Measurements from ENCODE around the gene ACLY. TPM values are rescaled to one million over a fixed set of nuclear protein-coding genes. Genes with fewer than 3 reads are reported as not detected.

ACLY gene
- total RNA-seq, 1 experiment from 2014 or later: 279 TPM

DNA sequence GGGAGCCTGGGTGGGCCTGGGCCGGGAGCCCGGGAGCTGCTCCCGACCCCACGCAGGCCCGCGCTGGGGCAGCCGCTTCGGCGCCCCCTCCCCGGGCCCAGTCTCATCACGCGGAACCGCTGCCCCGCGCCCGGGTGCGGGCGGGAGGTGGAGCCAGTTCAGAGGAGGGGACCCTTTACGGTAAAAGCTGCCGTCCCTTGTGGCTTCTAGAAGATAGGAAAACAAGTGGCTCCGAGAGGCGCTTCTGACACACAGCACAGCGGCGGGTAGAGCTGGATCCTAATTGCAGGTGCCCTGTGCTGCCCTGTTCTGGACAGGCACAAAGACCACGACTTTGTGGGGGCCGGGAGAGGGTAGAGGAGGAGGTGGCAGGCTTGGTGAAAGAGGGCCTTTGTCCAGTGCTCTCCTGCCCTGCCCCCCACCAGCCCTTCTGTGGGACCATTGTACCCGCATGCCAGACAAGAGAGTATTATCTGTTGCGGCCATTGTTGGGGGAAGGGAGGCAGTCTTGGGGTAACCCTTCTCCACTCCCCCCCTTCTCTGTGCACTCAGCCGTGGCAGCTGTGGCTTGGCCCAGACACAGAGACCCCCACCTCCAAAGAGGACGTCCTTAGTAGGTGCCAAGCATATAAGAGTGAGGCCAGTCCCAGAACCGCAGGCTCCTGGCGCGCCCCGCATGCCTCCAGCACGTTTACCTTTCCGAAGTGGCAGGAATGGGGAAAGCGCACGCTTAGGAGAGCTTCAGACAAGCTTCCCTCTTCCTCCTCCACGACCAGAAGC lies 48.6 kb upstream of the ACLY start:
- Mint-ChIP-seq H3K4me1 (peaks cover 23 to 31% of the 10 kb centered on the region in 2 experiments), H3K36me3 (ENCODE audit: insufficient read depth in 1 of 3, low read depth in 3 of 3) (peaks cover 16 to 38% (median 33%) of the 10 kb centered on the region in 3 experiments), H3K4me3 (peak overlapping the region; percentile 76 to 80), H3K9me3 (no peaks in the 10 kb centered on the region), H3K27ac (peak overlapping the region in 2 of 3 experiments; percentile 20 to 52; a peak in 1 of 7 replicates), H3K27me3 (ENCODE audit: low read depth) (peaks cover 1% of the 10 kb centered on the region; the same call in 1 of the 2 replicates)
- Histone ChIP-seq H3K23me2 (ENCODE audit: insufficient read length, low read depth, low read length, poor library complexity, severe bottlenecking) (peaks cover 12% of the 10 kb centered on the region), H3K56ac (ENCODE audit: insufficient read length, low read depth, low read length) (no peak overlapping the region), H2BK15ac (ENCODE audit: low read depth, low read length) (0 out of 2 replicates have a peak overlapping the region, but pooled peaks have one; percentile 85), H4K5ac (ENCODE audit: insufficient read length, low read depth, low read length) (no peak overlapping the region), H2BK20ac (ENCODE audit: low read depth, low read length, poor library complexity, severe bottlenecking) (no peak overlapping the region), H3K18ac (ENCODE audit: insufficient read length, low read depth, low read length) (peak overlapping the region; percentile 59), H3K27ac (ENCODE audit: insufficient read length, low read depth, low read length) (no peak overlapping the region), H4K91ac (ENCODE audit: insufficient read length, low read depth, low read length) (no peak overlapping the region), H2BK120ac (ENCODE audit: low read depth, low read length, poor library complexity, severe bottlenecking) (no peak overlapping the region), H2AFZ (ENCODE audit: low read length) (no peak overlapping the region), H3K9me3 (ENCODE audit: control insufficient read depth, low read depth, low read length) (no peaks in the 10 kb centered on the region), H3K9ac (ENCODE audit: extremely low read depth, insufficient read length, low read length) (peak overlapping the region; percentile 78), H3T11ph (ENCODE audit: low read length) (no peak overlapping the region), H2BK5ac (ENCODE audit: insufficient read length, low read length) (no peak overlapping the region), H3K27me3 (ENCODE audit: insufficient read depth, low read length) (no peaks in the 10 kb centered on the region), H2BK12ac (ENCODE audit: insufficient read length, low read depth, low read length) (no peak overlapping the region), H2AK5ac (ENCODE audit: insufficient read length, low read length) (no peak overlapping the region), H4K8ac (replicated peaks; ENCODE audit: insufficient read length, low read depth, low read length) (no peak overlapping the region), H3K14ac (ENCODE audit: insufficient read depth, low read length) (peak overlapping the region; percentile 67), H3K23ac (ENCODE audit: insufficient read length, low read depth, low read length) (no peak overlapping the region), H3K79me2 (ENCODE audit: insufficient read depth, low read length) (no peaks in the 10 kb centered on the region), H3K4ac (ENCODE audit: low read depth, low read length) (peak overlapping the region; percentile 27; the same call in 1 of the 2 replicates), H3K79me1 (ENCODE audit: insufficient read depth, low read depth, low read length, poor library complexity, severe bottlenecking) (no peaks in the 10 kb centered on the region), H4K20me1 (ENCODE audit: control insufficient read depth, insufficient read depth, insufficient read length) (no peaks in the 10 kb centered on the region), H3K4me1 (ENCODE audit: insufficient read depth, low read length) (no peaks in the 10 kb centered on the region), H3K4me2 (ENCODE audit: insufficient read depth, insufficient read length, low read length) (peak overlapping the region; percentile 91)
- DNase-seq: no peak
- TF ChIP-seq, protein P1, sequence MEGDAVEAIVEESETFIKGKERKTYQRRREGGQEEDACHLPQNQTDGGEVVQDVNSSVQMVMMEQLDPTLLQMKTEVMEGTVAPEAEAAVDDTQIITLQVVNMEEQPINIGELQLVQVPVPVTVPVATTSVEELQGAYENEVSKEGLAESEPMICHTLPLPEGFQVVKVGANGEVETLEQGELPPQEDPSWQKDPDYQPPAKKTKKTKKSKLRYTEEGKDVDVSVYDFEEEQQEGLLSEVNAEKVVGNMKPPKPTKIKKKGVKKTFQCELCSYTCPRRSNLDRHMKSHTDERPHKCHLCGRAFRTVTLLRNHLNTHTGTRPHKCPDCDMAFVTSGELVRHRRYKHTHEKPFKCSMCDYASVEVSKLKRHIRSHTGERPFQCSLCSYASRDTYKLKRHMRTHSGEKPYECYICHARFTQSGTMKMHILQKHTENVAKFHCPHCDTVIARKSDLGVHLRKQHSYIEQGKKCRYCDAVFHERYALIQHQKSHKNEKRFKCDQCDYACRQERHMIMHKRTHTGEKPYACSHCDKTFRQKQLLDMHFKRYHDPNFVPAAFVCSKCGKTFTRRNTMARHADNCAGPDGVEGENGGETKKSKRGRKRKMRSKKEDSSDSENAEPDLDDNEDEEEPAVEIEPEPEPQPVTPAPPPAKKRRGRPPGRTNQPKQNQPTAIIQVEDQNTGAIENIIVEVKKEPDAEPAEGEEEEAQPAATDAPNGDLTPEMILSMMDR (conservative IDR thresholded peaks at IDR 0.05): no peak
- WGBS (ENCODE audit: extremely low coverage, insufficient read length, low lambda C conversion rate): no CpG with 5 or more reads among the region's 39 CpGs

Measured in H9 (cell line).